ENCODE results near the gene DTX2.
"Not testable (repeated sequence)": the region's sequence is repeated elsewhere in the genome, so short reads cannot be mapped to it uniquely, and the experiment has no call there.

- TF ChIP-seq CTCF (IDR thresholded peaks at IDR 0.05; ENCODE audit: poor library complexity, severe bottlenecking); EZH2 (IDR thresholded peaks at IDR 0.05; ENCODE audit: borderline replicate concordance, insufficient read depth, low read length, poor library complexity, severe bottlenecking); POLR2AphosphoS5 (IDR thresholded peaks at IDR 0.05); EP300 (conservative IDR thresholded peaks at IDR 0.05; ENCODE audit: poor library complexity, severe bottlenecking): not testable (repeated sequence)
These were observed 22.2 kb upstream of the DTX2 start for GRCh38 chr7:76439120-76439888.
